Measurements from ENCODE around the gene GABRR2. TPM values are rescaled to one million over a fixed set of nuclear protein-coding genes. Genes with fewer than 3 reads are reported as not detected.

GABRR2 gene
- total and polyA plus RNA-seq, 10 of the 15 experiments (the other 5 are each of a cell fraction or from before 2014, with no cell fraction given) = 0.16 to 0.72 (median 0.32) TPM; not detected in 2

DNA sequence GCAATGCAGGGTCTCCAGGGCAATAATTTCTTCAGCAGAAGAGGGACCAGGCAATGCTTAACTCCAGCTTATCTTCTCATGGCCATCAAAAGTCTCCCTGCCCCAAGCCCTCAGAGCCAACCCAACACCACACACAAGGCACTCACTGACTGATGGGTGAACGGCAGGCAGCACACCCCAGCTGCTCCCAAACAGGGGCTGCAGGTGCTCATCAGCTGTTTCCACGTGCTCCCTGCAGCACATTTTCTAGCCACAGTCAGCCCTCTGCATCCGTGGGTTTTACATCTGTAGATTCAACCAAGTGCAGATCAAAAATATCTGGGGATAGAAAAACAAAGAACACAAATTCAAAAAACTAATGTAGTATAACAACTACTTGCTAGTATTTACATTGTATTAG lies 94.0 kb downstream of the GABRR2 start:
- Histone ChIP-seq H3K27me3 (replicated peaks in 1 of 2; ENCODE audit: control insufficient read depth in 2 of 2, insufficient read depth in 2 of 2, low read length in 1 of 2) (peaks cover 0 to 2% of the 10 kb centered on the region in 2 experiments; a peak in 1 of 4 replicates), H3K4me3 (no peak overlapping the region), H3K79me2 (ENCODE audit: control insufficient read depth, insufficient read depth, low read length) (no peaks in the 10 kb centered on the region), H3K36me3 (ENCODE audit: control insufficient read depth in 2 of 2, insufficient read depth in 2 of 2, low read length in 1 of 2) (no peaks in the 10 kb centered on the region), H3K9ac (ENCODE audit: control insufficient read depth, insufficient read depth, low read length) (no peak overlapping the region), H3K9me3 (replicated peaks; ENCODE audit: control insufficient read depth, insufficient read depth, low read length) (no peaks in the 10 kb centered on the region), H3K27ac (ENCODE audit: control insufficient read depth, insufficient read depth) (no peak overlapping the region), H4K20me1 (ENCODE audit: control insufficient read depth, insufficient read depth) (no peaks in the 10 kb centered on the region), H3K4me2 (ENCODE audit: control insufficient read depth, insufficient read depth) (no peak overlapping the region), H2AFZ (ENCODE audit: control insufficient read depth, low read depth, low read length) (no peak overlapping the region), H3K4me1 (ENCODE audit: control insufficient read depth, insufficient read depth, low read length) (no peaks in the 10 kb centered on the region)
- intact Hi-C loops (cut with micrococcal nuclease; ENCODE audit: unreplicated experiment) (no loop called here), in situ Hi-C loops (cut with MboI) (no loop called here)
- ChIA-PET POLR2A (no interaction called here), CTCF (interaction anchor here (0.9 kb wide), 1 partner anchor 145 kb away, joined by 3 read pairs; no protein-coding TSS in a partner anchor), SMC1A (ENCODE audit: uncharacterized antibody, unreplicated experiment) (no interaction called here), RAD21 (ENCODE audit: unreplicated experiment) (no interaction called here)
- 14% methylated on average over 3 of the region's 3 CpGs for WGBS (ENCODE audit: insufficient coverage, insufficient replicate concordance, low lambda C conversion rate, missing lambda C conversion rate)
- no peak for ATAC-seq
- no TSS peak for BruUV-seq (replicated peaks)
- DNase-seq (ENCODE audit: low read depth, low spot score) = no peak
- no peak for FAIRE-seq
- TF ChIP-seq, protein P1, sequence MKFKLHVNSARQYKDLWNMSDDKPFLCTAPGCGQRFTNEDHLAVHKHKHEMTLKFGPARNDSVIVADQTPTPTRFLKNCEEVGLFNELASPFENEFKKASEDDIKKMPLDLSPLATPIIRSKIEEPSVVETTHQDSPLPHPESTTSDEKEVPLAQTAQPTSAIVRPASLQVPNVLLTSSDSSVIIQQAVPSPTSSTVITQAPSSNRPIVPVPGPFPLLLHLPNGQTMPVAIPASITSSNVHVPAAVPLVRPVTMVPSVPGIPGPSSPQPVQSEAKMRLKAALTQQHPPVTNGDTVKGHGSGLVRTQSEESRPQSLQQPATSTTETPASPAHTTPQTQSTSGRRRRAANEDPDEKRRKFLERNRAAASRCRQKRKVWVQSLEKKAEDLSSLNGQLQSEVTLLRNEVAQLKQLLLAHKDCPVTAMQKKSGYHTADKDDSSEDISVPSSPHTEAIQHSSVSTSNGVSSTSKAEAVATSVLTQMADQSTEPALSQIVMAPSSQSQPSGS (IDR thresholded peaks at IDR 0.05; ENCODE audit: low read length) = no peak
- TF ChIP-seq ZNF217 (IDR thresholded peaks at IDR 0.05) (no peak), EGR1 (IDR thresholded peaks at IDR 0.05; ENCODE audit: borderline replicate concordance in 1 of 2, low read depth in 2 of 2, low read length in 2 of 2) (no peak), SP1 (IDR thresholded peaks at IDR 0.05; ENCODE audit: low read depth, low read length) (no peak), STAT3 (IDR thresholded peaks at IDR 0.05; ENCODE audit: low read depth, low read length) (no peak), MXI1 (IDR thresholded peaks at IDR 0.05; ENCODE audit: low read depth, low read length) (no peak)
- TF ChIP-seq, protein P2, sequence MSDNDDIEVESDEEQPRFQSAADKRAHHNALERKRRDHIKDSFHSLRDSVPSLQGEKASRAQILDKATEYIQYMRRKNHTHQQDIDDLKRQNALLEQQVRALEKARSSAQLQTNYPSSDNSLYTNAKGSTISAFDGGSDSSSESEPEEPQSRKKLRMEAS (IDR thresholded peaks at IDR 0.05; ENCODE audit: low read depth, low read length) = no peak
- TF ChIP-seq, protein P3, sequence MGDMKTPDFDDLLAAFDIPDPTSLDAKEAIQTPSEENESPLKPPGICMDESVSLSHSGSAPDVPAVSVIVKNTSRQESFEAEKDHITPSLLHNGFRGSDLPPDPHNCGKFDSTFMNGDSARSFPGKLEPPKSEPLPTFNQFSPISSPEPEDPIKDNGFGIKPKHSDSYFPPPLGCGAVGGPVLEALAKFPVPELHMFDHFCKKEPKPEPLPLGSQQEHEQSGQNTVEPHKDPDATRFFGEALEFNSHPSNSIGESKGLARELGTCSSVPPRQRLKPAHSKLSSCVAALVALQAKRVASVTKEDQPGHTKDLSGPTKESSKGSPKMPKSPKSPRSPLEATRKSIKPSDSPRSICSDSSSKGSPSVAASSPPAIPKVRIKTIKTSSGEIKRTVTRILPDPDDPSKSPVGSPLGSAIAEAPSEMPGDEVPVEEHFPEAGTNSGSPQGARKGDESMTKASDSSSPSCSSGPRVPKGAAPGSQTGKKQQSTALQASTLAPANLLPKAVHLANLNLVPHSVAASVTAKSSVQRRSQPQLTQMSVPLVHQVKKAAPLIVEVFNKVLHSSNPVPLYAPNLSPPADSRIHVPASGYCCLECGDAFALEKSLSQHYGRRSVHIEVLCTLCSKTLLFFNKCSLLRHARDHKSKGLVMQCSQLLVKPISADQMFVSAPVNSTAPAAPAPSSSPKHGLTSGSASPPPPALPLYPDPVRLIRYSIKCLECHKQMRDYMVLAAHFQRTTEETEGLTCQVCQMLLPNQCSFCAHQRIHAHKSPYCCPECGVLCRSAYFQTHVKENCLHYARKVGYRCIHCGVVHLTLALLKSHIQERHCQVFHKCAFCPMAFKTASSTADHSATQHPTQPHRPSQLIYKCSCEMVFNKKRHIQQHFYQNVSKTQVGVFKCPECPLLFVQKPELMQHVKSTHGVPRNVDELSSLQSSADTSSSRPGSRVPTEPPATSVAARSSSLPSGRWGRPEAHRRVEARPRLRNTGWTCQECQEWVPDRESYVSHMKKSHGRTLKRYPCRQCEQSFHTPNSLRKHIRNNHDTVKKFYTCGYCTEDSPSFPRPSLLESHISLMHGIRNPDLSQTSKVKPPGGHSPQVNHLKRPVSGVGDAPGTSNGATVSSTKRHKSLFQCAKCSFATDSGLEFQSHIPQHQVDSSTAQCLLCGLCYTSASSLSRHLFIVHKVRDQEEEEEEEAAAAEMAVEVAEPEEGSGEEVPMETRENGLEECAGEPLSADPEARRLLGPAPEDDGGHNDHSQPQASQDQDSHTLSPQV (IDR thresholded peaks at IDR 0.05) = no peak
- TF ChIP-seq, protein P4, sequence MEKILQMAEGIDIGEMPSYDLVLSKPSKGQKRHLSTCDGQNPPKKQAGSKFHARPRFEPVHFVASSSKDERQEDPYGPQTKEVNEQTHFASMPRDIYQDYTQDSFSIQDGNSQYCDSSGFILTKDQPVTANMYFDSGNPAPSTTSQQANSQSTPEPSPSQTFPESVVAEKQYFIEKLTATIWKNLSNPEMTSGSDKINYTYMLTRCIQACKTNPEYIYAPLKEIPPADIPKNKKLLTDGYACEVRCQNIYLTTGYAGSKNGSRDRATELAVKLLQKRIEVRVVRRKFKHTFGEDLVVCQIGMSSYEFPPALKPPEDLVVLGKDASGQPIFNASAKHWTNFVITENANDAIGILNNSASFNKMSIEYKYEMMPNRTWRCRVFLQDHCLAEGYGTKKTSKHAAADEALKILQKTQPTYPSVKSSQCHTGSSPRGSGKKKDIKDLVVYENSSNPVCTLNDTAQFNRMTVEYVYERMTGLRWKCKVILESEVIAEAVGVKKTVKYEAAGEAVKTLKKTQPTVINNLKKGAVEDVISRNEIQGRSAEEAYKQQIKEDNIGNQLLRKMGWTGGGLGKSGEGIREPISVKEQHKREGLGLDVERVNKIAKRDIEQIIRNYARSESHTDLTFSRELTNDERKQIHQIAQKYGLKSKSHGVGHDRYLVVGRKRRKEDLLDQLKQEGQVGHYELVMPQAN (conservative IDR thresholded peaks at IDR 0.05) = no peak
- TF ChIP-seq, protein P5, sequence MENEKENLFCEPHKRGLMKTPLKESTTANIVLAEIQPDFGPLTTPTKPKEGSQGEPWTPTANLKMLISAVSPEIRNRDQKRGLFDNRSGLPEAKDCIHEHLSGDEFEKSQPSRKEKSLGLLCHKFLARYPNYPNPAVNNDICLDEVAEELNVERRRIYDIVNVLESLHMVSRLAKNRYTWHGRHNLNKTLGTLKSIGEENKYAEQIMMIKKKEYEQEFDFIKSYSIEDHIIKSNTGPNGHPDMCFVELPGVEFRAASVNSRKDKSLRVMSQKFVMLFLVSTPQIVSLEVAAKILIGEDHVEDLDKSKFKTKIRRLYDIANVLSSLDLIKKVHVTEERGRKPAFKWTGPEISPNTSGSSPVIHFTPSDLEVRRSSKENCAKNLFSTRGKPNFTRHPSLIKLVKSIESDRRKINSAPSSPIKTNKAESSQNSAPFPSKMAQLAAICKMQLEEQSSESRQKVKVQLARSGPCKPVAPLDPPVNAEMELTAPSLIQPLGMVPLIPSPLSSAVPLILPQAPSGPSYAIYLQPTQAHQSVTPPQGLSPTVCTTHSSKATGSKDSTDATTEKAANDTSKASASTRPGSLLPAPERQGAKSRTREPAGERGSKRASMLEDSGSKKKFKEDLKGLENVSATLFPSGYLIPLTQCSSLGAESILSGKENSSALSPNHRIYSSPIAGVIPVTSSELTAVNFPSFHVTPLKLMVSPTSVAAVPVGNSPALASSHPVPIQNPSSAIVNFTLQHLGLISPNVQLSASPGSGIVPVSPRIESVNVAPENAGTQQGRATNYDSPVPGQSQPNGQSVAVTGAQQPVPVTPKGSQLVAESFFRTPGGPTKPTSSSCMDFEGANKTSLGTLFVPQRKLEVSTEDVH (IDR thresholded peaks at IDR 0.05; ENCODE audit: low read depth, partially characterized antibody) = no peak
